HG03025 (cell line): ENCODE data around the gene SMOC1.

Source experiments
- ATAC-seq: cut with Tn5 transposase; IDR thresholded peaks from one replicate; pipeline ENCODE4 v1.9.1; 2021; ENCODE audit warnings: mild to moderate bottlenecking, moderate library complexity; ENCODE audit not compliant: unreplicated experiment, low FRiP score

Gene SMOC1

GRCh38 chr14:70069186-70069585 lies 190.0 kb downstream of the SMOC1 start:
- ATAC-seq = no peak

GRCh38 chr14:70073924-70074566 lies 194.8 kb downstream of the SMOC1 start:
- no peak for ATAC-seq

GRCh38 chr14:70077005-70077404 lies 197.8 kb downstream of the SMOC1 start:
- ATAC-seq = no peak

GRCh38 chr14:70077720-70078119 lies 198.5 kb downstream of the SMOC1 start:
- no peak for ATAC-seq

- ATAC-seq = no peak
Measured at GRCh38 chr14:70078329-70078728, 199.1 kb downstream of the SMOC1 start.

GRCh38 chr14:70080076-70080475 lies 200.9 kb downstream of the SMOC1 start:
- ATAC-seq = no peak
